Osteocyte (in vitro differentiated cells): ENCODE results near the gene PARD3B. TPM values are rescaled to one million over a fixed set of nuclear protein-coding genes. Genes with fewer than 3 reads are reported as not detected.

ENCODE experiments used
- DNase-seq: peaks from one replicate; pipeline ENCODE4 v3.0.0; 2021; ENCODE audit warnings: mixed read lengths; ENCODE audit not compliant: unreplicated experiment; ENCODE audit errors: extremely low spot score
- H3K27ac Mint-ChIP-seq: one replicate; pipeline ENCODE4 v1.8.0; 2021; ENCODE audit warnings: mild to moderate bottlenecking, mixed read lengths; ENCODE audit not compliant: unreplicated experiment
- H3K27me3 Mint-ChIP-seq: one replicate; pipeline ENCODE4 v1.8.0; 2021; ENCODE audit warnings: mixed read lengths; ENCODE audit not compliant: unreplicated experiment
- H3K36me3 Mint-ChIP-seq: one replicate; pipeline ENCODE4 v1.8.0; 2021; ENCODE audit warnings: mixed read lengths; ENCODE audit not compliant: unreplicated experiment
- H3K4me1 Mint-ChIP-seq: one replicate; pipeline ENCODE4 v1.8.0; 2021; ENCODE audit warnings: mixed read lengths; ENCODE audit not compliant: unreplicated experiment
- H3K4me3 Mint-ChIP-seq: one replicate; pipeline ENCODE4 v1.8.0; 2021; ENCODE audit warnings: mild to moderate bottlenecking, moderate library complexity, mixed read lengths; ENCODE audit not compliant: unreplicated experiment
- H3K9me3 Mint-ChIP-seq: one replicate; pipeline ENCODE4 v1.8.0; 2021; ENCODE audit warnings: mixed read lengths; ENCODE audit not compliant: unreplicated experiment
- CTCF ChIP-seq: fragments of 200-600 bp; sonication (generic); IDR thresholded peaks from 2 replicates; pipeline ENCODE4 v1.5.0; 2021; ENCODE audit warnings: antibody characterized with exemption, mild to moderate bottlenecking, moderate library complexity
- total RNA-seq: library from RNA; stranded (reverse); gene quantifications from 2 replicates; pipeline ENCODE4 v1.2.1, GENCODE V29; 2021

The PARD3B gene
- total RNA-seq, 1 donor from 2014 or later, result 26.7 TPM

- no peak overlapping the region for H3K27ac Mint-ChIP-seq
- TF ChIP-seq CTCF, result no peak
- no peak for DNase-seq
- H3K9me3 Mint-ChIP-seq, result no peaks in the 10 kb centered on the region
- H3K27me3 Mint-ChIP-seq, result no peaks in the 10 kb centered on the region
- no peak overlapping the region for H3K4me3 Mint-ChIP-seq
- H3K4me1 Mint-ChIP-seq, result no peaks in the 10 kb centered on the region
- H3K36me3 Mint-ChIP-seq, result no peaks in the 10 kb centered on the region
Measured at GRCh38 chr2:204933735-204934374, 388.6 kb downstream of the PARD3B start.

GRCh38 chr2:204944927-204945326, 399.7 kb downstream of the PARD3B start:
- Mint-ChIP-seq H3K9me3 (peaks cover 25% of the 10 kb centered on the region), H3K27ac (no peak overlapping the region), H3K4me3 (no peak overlapping the region), H3K36me3 (peaks cover 2% of the 10 kb centered on the region), H3K27me3 (no peaks in the 10 kb centered on the region), H3K4me1 (peaks cover 10% of the 10 kb centered on the region)
- no peak for TF ChIP-seq CTCF
- DNase-seq, result no peak

GRCh38 chr2:204945376-204945775, 400.1 kb downstream of the PARD3B start:
- TF ChIP-seq CTCF, result no peak
- Mint-ChIP-seq H3K9me3 (peaks cover 25% of the 10 kb centered on the region), H3K4me1 (peaks cover 14% of the 10 kb centered on the region), H3K27me3 (no peaks in the 10 kb centered on the region), H3K36me3 (peaks cover 2% of the 10 kb centered on the region), H3K27ac (no peak overlapping the region), H3K4me3 (no peak overlapping the region)
- DNase-seq, result no peak

- DNase-seq, result no peak
- Mint-ChIP-seq H3K9me3 (peaks cover 25% of the 10 kb centered on the region), H3K4me1 (peaks cover 28% of the 10 kb centered on the region), H3K27me3 (no peaks in the 10 kb centered on the region), H3K4me3 (no peak overlapping the region), H3K27ac (no peak overlapping the region), H3K36me3 (no peaks in the 10 kb centered on the region)
- no peak for TF ChIP-seq CTCF
Measured at GRCh38 chr2:204946892-204947291, 401.6 kb downstream of the PARD3B start.

- Mint-ChIP-seq H3K4me1 (peaks cover 25% of the 10 kb centered on the region), H3K9me3 (peaks cover 25% of the 10 kb centered on the region), H3K36me3 (no peaks in the 10 kb centered on the region), H3K27me3 (no peaks in the 10 kb centered on the region), H3K27ac (no peak overlapping the region), H3K4me3 (no peak overlapping the region)
- DNase-seq, result no peak
- no peak for TF ChIP-seq CTCF
Measured at GRCh38 chr2:204947405-204947804, 402.1 kb downstream of the PARD3B start.
